K562 (cell line): ENCODE measurements around the gene MUC5AC. TPM values are rescaled to one million over a fixed set of nuclear protein-coding genes. Genes with fewer than 3 reads are reported as not detected.

ENCODE experiments used
- ATAC-seq: fragments of 200-7000 bp; cut with Tn5 transposase; 3 replicates; pipeline ENCODE4 v1.9.1; 2020; ENCODE audit warnings: moderate library complexity
- BruUV-seq: library from RNA; stranded (reverse); fragments of 400-500 nt; replicated peaks from 2 replicates; lab custom pipeline; 2021; lab: Mats Ljungman, UMichigan
- CTCF ChIA-PET: fragments of 300-600 bp; formaldehyde crosslinking; extraction: SDS; loops from one replicate; lab custom pipeline; 2021; ENCODE audit warnings: low intra/inter-chr PET ratio; lab: Yijun Ruan, JAX
- POLR2A ChIA-PET: fragments of 300-600, 350-650 bp; sonication (Branson Sonifier 250); formaldehyde crosslinking; extraction: SDS; loops from one replicate; lab custom pipeline; 2021; ENCODE audit warnings: antibody characterized with exemption, inconsistent platforms; lab: Yijun Ruan, JAX
- DNase-seq, 4 experiments: peaks; one replicate each; pipeline versions ENCODE4 v3.0.0 to v3.0.0-alpha.2; 2011 to 2018; ENCODE audit warnings: low spot score in 3 of 4, mixed read lengths in 3 of 4; ENCODE audit errors: extremely low read depth in 1 of 4
- FAIRE-seq: peaks from 2 replicates; lab custom pipeline; 2011; peaks lifted over from hg19 to GRCh38; lab: Jason Lieb, UNC
- H2AFZ ChIP-seq: 2 replicates; pipeline ENCODE4 v1.6.0; 2011; ENCODE audit warnings: low read depth, low read length, control low read depth, inconsistent platforms
- H3K27ac ChIP-seq: fragments of 200-600 bp; 3 replicates; pipeline ENCODE4 v1.8.0; 2011; ENCODE audit warnings: low read depth, mild to moderate bottlenecking, control low read depth, inconsistent platforms, low read length, moderate library complexity, mixed read lengths; ENCODE audit errors: extremely low read depth
- H3K27me3 ChIP-seq, 2 experiments: fragments of 300-600 bp in 1 of 2; 2 replicates in 1 of 2; 3 replicates in 1 of 2; pipeline versions ENCODE4 v1.6.0 to v1.8.0; 2011; ENCODE audit warnings: inconsistent platforms in 2 of 2, low read length in 2 of 2, mild to moderate bottlenecking in 1 of 2, mixed read lengths in 1 of 2, moderate library complexity in 1 of 2; ENCODE audit not compliant: control insufficient read depth in 2 of 2, insufficient read depth in 2 of 2
- H3K36me3 ChIP-seq: fragments of 300-600 bp; 3 replicates; pipeline ENCODE4 v1.8.0; 2011; ENCODE audit warnings: mild to moderate bottlenecking, low read length, inconsistent platforms; ENCODE audit not compliant: control insufficient read depth, insufficient read depth
- H3K4me1 ChIP-seq, 2 experiments: fragments of 200-600 bp in 1 of 2; replicated peaks in 1 of 2; 2 replicates in 1 of 2; 3 replicates in 1 of 2; pipeline versions ENCODE4 v1.5.1 to v1.8.0; 2011; ENCODE audit warnings: inconsistent platforms in 2 of 2, low read length in 2 of 2, mild to moderate bottlenecking in 1 of 2, mixed read lengths in 1 of 2, moderate library complexity in 1 of 2; ENCODE audit not compliant: control insufficient read depth in 2 of 2, insufficient read depth in 2 of 2
- H3K4me2 ChIP-seq: 2 replicates; pipeline ENCODE4 v1.6.1; 2011; ENCODE audit warnings: low read length, control low read depth, inconsistent platforms, mixed read lengths; ENCODE audit not compliant: insufficient read depth
- H3K4me3 ChIP-seq: fragments of 200-600 bp; sonication (generic), shearing (Covaris generic); 2 replicates; pipeline ENCODE4 v1.5.1; 2016; ENCODE audit warnings: control low read depth, inconsistent platforms
- H3K79me2 ChIP-seq: fragments of 200-600 bp; 3 replicates; pipeline ENCODE4 v1.8.0; 2011; ENCODE audit warnings: low read length, inconsistent platforms; ENCODE audit not compliant: control insufficient read depth, insufficient read depth
- H3K9ac ChIP-seq, 2 experiments: 2 replicates each; pipeline versions ENCODE4 v1.6.0 to v1.6.1; 2011; ENCODE audit warnings: low read depth in 2 of 2, low read length in 2 of 2, control low read depth in 1 of 2, inconsistent platforms in 1 of 2, mild to moderate bottlenecking in 1 of 2, mixed read lengths in 1 of 2; ENCODE audit not compliant: insufficient read depth in 1 of 2
- H3K9me1 ChIP-seq: one replicate; pipeline ENCODE4 v1.6.0; 2011; ENCODE audit warnings: inconsistent platforms, mild to moderate bottlenecking, low read length, moderate library complexity; ENCODE audit not compliant: control insufficient read depth, insufficient read depth
- H3K9me3 ChIP-seq: replicated peaks from 2 replicates; pipeline ENCODE4 v1.5.1; 2011; ENCODE audit warnings: low read depth, low read length, inconsistent platforms; ENCODE audit not compliant: control insufficient read depth, insufficient read depth
- H4K20me1 ChIP-seq: replicated peaks from 2 replicates; pipeline ENCODE4 v1.6.1; 2011; ENCODE audit warnings: low read length, inconsistent platforms, mixed read lengths; ENCODE audit not compliant: control insufficient read depth, insufficient read depth
- CEBPB ChIP-seq: fragments of 450-650 bp; IDR thresholded peaks from 2 replicates; pipeline ENCODE4 v1.6.1; 2016; ENCODE audit warnings: missing genetic modification characterization, missing compliant biosample characterization
- NFE2L1 ChIP-seq: fragments of 450-650 bp; IDR thresholded peaks from 2 replicates; pipeline ENCODE4 v1.6.1; 2016; ENCODE audit warnings: missing genetic modification characterization, low read depth, mild to moderate bottlenecking, missing compliant biosample characterization, moderate library complexity, borderline replicate concordance
- NFIX ChIP-seq: fragments of 250-450 bp; sonication (Bioruptor Pico); IDR thresholded peaks from 2 replicates; pipeline ENCODE4 v1.4.0; 2020; ENCODE audit warnings: low read depth, mild to moderate bottlenecking, moderate library complexity
- PYGO2 ChIP-seq: fragments of 450-650 bp; IDR thresholded peaks from 2 replicates; pipeline ENCODE4 v1.6.1; 2016; ENCODE audit warnings: mild to moderate bottlenecking, missing genetic modification characterization, moderate library complexity, missing compliant biosample characterization
- TAF7 ChIP-seq: fragments of 450-650 bp; IDR thresholded peaks from 2 replicates; pipeline ENCODE4 v1.6.1; 2016; ENCODE audit warnings: missing genetic modification characterization, missing compliant biosample characterization
- TEAD4 ChIP-seq, 2 experiments: sonication (generic) in 1 of 2; formaldehyde crosslinking in 1 of 2; IDR thresholded peaks; 2 replicates each; pipeline versions ENCODE4 v1.6.1 to v1.8.0; 2012 to 2022; ENCODE audit warnings: borderline replicate concordance in 1 of 2, inconsistent platforms in 1 of 2, low read length in 1 of 2, mild to moderate bottlenecking in 1 of 2, missing genetic modification reagents in 1 of 2
- WGBS: fragments of 100-300 bp; shearing (Covaris generic); methylation state at CpG from one replicate; pipeline ENCODE4 v1.1.6; 2016; ENCODE audit warnings: low coverage, mixed read lengths; ENCODE audit not compliant: insufficient coverage; ENCODE audit errors: missing lambda C conversion rate; 5-methylcytosine and 5-hydroxymethylcytosine counted together
- in situ Hi-C: fragments of 300-500 bp; cut with MboI; formaldehyde crosslinking; loops from 4 replicates; pipeline ENCODE4 v1.15.0; 2018; ENCODE audit warnings: inconsistent platforms, mixed read lengths
- intact Hi-C: fragments of 100-400 bp; cut with micrococcal nuclease; formaldehyde crosslinking; loops from 2 replicates; pipeline ENCODE4 v1.14.2; 2022
- polyA plus RNA-seq, 8 experiments: library from polyadenylated mRNA; depleted of rRNA in 4 of 8; stranded (reverse) in 5 of 8; unstranded in 3 of 8; fragments of >200 nt; fragmentation: Nextera tagmentation in 2 of 8; fragmentation: Illumina TruSeq in 1 of 8; extraction: Ambion mirVana in 2 of 8; extraction: Trizol in 1 of 8; gene quantifications; 2 replicates each; pipeline versions ENCODE4 v1.2.1 to v1.2.3, GENCODE V29; 2011 to 2014; ENCODE audit warnings: inconsistent platforms in 1 of 8, missing spikeins in 1 of 8
- total RNA-seq, 7 experiments: library from RNA; depleted of rRNA in 6 of 7; stranded (reverse); fragments of >200 nt in 6 of 7; fragmentation: Illumina TruSeq in 2 of 7; extraction: Trizol in 2 of 7; gene quantifications; 2 replicates each; pipeline versions ENCODE4 v1.2.1 to v1.2.3, GENCODE V29; 2011 to 2021; ENCODE audit warnings: low replicate concordance in 1 of 7

The MUC5AC gene
- total and polyA plus RNA-seq, 9 of the 15 experiments (the other 6 are each of a cell fraction or from before 2014, with no cell fraction given): not detected

DNA sequence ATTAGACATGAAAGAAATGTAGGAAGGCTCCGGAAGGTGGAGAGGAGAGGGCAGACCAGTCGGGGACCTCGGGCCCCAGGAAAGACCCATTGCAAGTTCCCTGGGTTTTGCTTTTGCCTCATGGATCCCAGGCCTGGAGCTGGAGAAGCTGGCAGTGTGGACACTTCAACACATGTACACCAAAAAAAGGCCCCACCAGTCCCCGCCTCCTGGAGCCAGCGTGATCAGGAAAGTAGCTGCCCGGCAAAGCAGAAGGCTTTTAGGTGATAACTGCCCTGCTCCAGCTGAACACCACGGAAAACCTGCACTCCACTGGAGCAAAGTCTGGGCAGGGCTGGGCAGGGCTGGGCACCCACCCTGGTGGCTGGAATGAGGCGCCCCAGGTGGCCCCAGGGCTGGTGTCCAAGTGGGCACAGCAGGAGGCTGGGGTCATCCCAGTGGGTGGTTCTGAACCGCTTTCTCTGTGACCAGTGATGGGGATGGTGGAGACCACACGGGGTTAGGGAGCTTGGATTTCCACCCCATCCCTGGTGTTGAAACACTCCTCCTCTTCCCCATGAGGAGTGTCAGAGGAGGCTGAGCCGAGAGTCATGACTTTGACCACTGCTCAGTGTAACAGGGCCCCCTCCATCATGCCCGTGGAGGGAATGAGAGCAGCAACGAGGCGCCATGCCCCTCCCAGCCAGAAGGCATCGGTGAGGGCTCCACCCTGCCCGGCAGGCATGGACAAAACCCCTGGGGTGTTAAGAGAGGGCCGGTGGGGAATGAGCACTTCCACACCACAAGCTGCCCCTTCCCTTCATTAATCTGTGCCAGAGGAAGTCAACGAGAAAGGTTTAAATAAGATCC is 16.9 kb upstream of the MUC5AC start (continued):
- TF ChIP-seq TEAD4 (IDR thresholded peaks at IDR 0.05; ENCODE audit: low read length) (no peak), TEAD4 (CRISPR knock-in tag; IDR thresholded peaks at IDR 0.05; ENCODE audit: borderline replicate concordance) (no peak), PYGO2 (no peak), TAF7 (tag) (no peak)

DNA sequence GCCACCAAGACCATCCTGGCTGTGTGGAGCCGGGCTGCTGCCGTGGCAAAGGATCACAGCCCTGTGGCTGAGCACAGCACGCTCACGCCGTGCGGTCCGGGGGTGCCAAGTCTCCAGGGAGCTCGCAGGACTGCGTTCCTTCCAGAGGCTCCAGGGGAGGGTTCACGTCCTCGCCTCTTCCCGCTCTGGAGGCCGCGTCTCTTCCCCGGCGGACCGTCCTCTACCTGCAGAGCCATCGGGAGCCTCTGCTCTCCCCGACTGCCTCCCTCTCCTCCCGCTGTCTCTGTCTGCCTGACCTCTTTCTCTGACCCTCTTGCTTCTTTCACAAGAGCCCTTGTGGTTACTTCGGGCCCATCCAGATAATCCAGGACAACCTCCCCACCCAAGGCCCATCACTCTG is 11.4 kb upstream of the MUC5AC start:
- TF ChIP-seq NFIX (CRISPR knock-in tag) (no peak), NFE2L1 (no peak), CEBPB (tag) (peak; percentile 12; the same call in 1 of the 2 replicates)
- peak in 1 of 4 experiments; percentile 5 for DNase-seq
- Histone ChIP-seq H3K9me3 (no peaks in the 10 kb centered on the region), H3K4me2 (no peak overlapping the region), H2AFZ (no peak overlapping the region), H3K4me3 (no peak overlapping the region), H3K4me1 (peaks cover 0 to 8% of the 10 kb centered on the region in 2 experiments; a peak in 2 of 5 replicates), H3K27me3 (peaks cover 9 to 29% of the 10 kb centered on the region in 2 experiments; a peak in 4 of 5 replicates), H3K36me3 (no peaks in the 10 kb centered on the region), H3K79me2 (no peaks in the 10 kb centered on the region), H3K9me1 (no peaks in the 10 kb centered on the region), H3K27ac (no peak overlapping the region), H4K20me1 (peaks cover 5% of the 10 kb centered on the region; the same call in 1 of the 2 replicates), H3K9ac (no peak overlapping the region)
- peak; percentile 53 for ATAC-seq
- in situ Hi-C loops: no loop called here
- ChIA-PET POLR2A (interaction anchor here (0.5 to 0.7 kb wide), 2 partner anchors 13 to 442 kb away, joined by 3 to 4 read pairs; no protein-coding TSS in a partner anchor), CTCF (no interaction called here)
- no TSS peak for BruUV-seq
- intact Hi-C loops: no loop called here
- WGBS: 3% methylated on average over 19 of the region's 21 CpGs
- FAIRE-seq: no peak
